Measurements from ENCODE around the gene DEFB125. TPM values are rescaled to one million over a fixed set of nuclear protein-coding genes. Genes with fewer than 3 reads are reported as not detected.

DEFB125 gene
- total RNA-seq, 1 experiment from 2014 or later, result not detected

- ChIA-PET CTCF (no interaction called here), RAD21 (ENCODE audit: low non-redundant PET in 1 of 2, low total read pairs in 2 of 2, uncharacterized antibody in 2 of 2, unreplicated experiment in 2 of 2) (no interaction called here), POLR2A (no interaction called here)
- BruUV-seq (replicated peaks), result no TSS peak
- H3K27ac ChIP-seq (ENCODE audit: low read depth, low read length), result no peak overlapping the region
- H2AFZ ChIP-seq (ENCODE audit: low read depth, low read length, poor library complexity, severe bottlenecking), result no peak overlapping the region
- ATAC-seq (no peak), DNase-seq (ENCODE audit: low read depth, low spot score) (no peak)
- no peaks in the 10 kb centered on the region for H3K36me3 ChIP-seq (ENCODE audit: control insufficient read depth in 1 of 2, insufficient read depth in 2 of 2, low read length in 2 of 2)
- no peak overlapping the region for H3K4me2 ChIP-seq (ENCODE audit: low read length)
- TF ChIP-seq, protein P1, sequence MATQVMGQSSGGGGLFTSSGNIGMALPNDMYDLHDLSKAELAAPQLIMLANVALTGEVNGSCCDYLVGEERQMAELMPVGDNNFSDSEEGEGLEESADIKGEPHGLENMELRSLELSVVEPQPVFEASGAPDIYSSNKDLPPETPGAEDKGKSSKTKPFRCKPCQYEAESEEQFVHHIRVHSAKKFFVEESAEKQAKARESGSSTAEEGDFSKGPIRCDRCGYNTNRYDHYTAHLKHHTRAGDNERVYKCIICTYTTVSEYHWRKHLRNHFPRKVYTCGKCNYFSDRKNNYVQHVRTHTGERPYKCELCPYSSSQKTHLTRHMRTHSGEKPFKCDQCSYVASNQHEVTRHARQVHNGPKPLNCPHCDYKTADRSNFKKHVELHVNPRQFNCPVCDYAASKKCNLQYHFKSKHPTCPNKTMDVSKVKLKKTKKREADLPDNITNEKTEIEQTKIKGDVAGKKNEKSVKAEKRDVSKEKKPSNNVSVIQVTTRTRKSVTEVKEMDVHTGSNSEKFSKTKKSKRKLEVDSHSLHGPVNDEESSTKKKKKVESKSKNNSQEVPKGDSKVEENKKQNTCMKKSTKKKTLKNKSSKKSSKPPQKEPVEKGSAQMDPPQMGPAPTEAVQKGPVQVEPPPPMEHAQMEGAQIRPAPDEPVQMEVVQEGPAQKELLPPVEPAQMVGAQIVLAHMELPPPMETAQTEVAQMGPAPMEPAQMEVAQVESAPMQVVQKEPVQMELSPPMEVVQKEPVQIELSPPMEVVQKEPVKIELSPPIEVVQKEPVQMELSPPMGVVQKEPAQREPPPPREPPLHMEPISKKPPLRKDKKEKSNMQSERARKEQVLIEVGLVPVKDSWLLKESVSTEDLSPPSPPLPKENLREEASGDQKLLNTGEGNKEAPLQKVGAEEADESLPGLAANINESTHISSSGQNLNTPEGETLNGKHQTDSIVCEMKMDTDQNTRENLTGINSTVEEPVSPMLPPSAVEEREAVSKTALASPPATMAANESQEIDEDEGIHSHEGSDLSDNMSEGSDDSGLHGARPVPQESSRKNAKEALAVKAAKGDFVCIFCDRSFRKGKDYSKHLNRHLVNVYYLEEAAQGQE (IDR thresholded peaks at IDR 0.05; ENCODE audit: low read depth), result no peak
- no peak for TF ChIP-seq ATF3 (IDR thresholded peaks at IDR 0.05)
- TF ChIP-seq EGR1 (IDR thresholded peaks at IDR 0.05; ENCODE audit: low read depth), result no peak
- TF ChIP-seq EZH2 (IDR thresholded peaks at IDR 0.05), result no peak
- TF ChIP-seq CEBPB (IDR thresholded peaks at IDR 0.05; ENCODE audit: low read depth), result no peak
- H3K4me1 ChIP-seq (ENCODE audit: control insufficient read depth in 1 of 2, insufficient read depth in 2 of 2, low read length in 2 of 2), result no peaks in the 10 kb centered on the region
- no peak overlapping the region for H3K4me3 ChIP-seq (replicated peaks in 1 of 2; ENCODE audit: low read depth in 1 of 2, low read length in 2 of 2)
- H3K27me3 ChIP-seq (ENCODE audit: insufficient read depth, low read length), result peaks cover 31% of the 10 kb centered on the region
- no peaks in the 10 kb centered on the region for H4K20me1 ChIP-seq (ENCODE audit: insufficient read depth)
- H3K9ac ChIP-seq (ENCODE audit: low read length), result no peak overlapping the region
- no peaks in the 10 kb centered on the region for H3K9me3 ChIP-seq (ENCODE audit: control insufficient read depth in 1 of 2, insufficient read depth in 1 of 2, low read depth in 1 of 2, low read length in 2 of 2)
- no peaks in the 10 kb centered on the region for H3K9me2 ChIP-seq (ENCODE audit: insufficient read depth)
- intact Hi-C loops (cut with micrococcal nuclease), result no loop called here
- H3K79me2 ChIP-seq (ENCODE audit: insufficient read depth, low read length), result no peaks in the 10 kb centered on the region
Measured at GRCh38 chr20:103456-103855, 16.0 kb downstream of the DEFB125 start.

GRCh38 chr20:112396-112795, 24.9 kb downstream of the DEFB125 start:
- POLR2A ChIA-PET, result no interaction called here
- intact Hi-C loops (cut with micrococcal nuclease), result no loop called here
- Histone ChIP-seq H3K9ac (ENCODE audit: low read length) (no peak overlapping the region), H3K4me1 (ENCODE audit: control insufficient read depth in 1 of 2, insufficient read depth in 2 of 2, low read length in 2 of 2) (no peaks in the 10 kb centered on the region), H3K27me3 (ENCODE audit: insufficient read depth, low read length) (0 out of 2 replicates have a peak, but pooled peaks cover 3% of the 10 kb centered on the region), H3K9me3 (ENCODE audit: control insufficient read depth in 1 of 2, insufficient read depth in 1 of 2, low read depth in 1 of 2, low read length in 2 of 2) (no peaks in the 10 kb centered on the region), H2AFZ (ENCODE audit: low read depth, low read length, poor library complexity, severe bottlenecking) (no peak overlapping the region), H3K36me3 (ENCODE audit: control insufficient read depth in 1 of 2, insufficient read depth in 2 of 2, low read length in 2 of 2) (no peaks in the 10 kb centered on the region), H3K4me3 (replicated peaks in 1 of 2; ENCODE audit: low read depth in 1 of 2, low read length in 2 of 2) (no peak overlapping the region), H3K27ac (ENCODE audit: low read depth, low read length) (no peak overlapping the region), H3K9me2 (ENCODE audit: insufficient read depth) (no peaks in the 10 kb centered on the region), H3K79me2 (ENCODE audit: insufficient read depth, low read length) (no peaks in the 10 kb centered on the region), H3K4me2 (ENCODE audit: low read length) (no peak overlapping the region), H4K20me1 (ENCODE audit: insufficient read depth) (no peaks in the 10 kb centered on the region)
- CTCF ChIA-PET, result no interaction called here
- RAD21 ChIA-PET (ENCODE audit: low non-redundant PET in 1 of 2, low total read pairs in 2 of 2, uncharacterized antibody in 2 of 2, unreplicated experiment in 2 of 2), result no interaction called here
- ATAC-seq (no peak), DNase-seq (ENCODE audit: low read depth, low spot score) (no peak)
- BruUV-seq (replicated peaks), result no TSS peak
- no peak for TF ChIP-seq EZH2 (IDR thresholded peaks at IDR 0.05)
- no peak for TF ChIP-seq CBX3 (IDR thresholded peaks at IDR 0.05; ENCODE audit: low read depth)
- TF ChIP-seq ELF1 (IDR thresholded peaks at IDR 0.05; ENCODE audit: borderline replicate concordance, low read depth), result no peak
- TF ChIP-seq SP1 (IDR thresholded peaks at IDR 0.05; ENCODE audit: low read depth), result no peak
- TF ChIP-seq CTCF (IDR thresholded peaks at IDR 0.05 in 2 of 3, conservative IDR thresholded peaks at IDR 0.05 in 1 of 3; ENCODE audit: borderline replicate concordance in 1 of 3, insufficient read depth in 1 of 3, low read depth in 2 of 3, low read length in 2 of 3), result no peak
- no peak for TF ChIP-seq CEBPB (IDR thresholded peaks at IDR 0.05; ENCODE audit: low read depth)
- no peak for TF ChIP-seq FOSL1 (IDR thresholded peaks at IDR 0.05; ENCODE audit: low read depth)
- no peak for TF ChIP-seq SRF (IDR thresholded peaks at IDR 0.05; ENCODE audit: low read depth)
- TF ChIP-seq YY1 (IDR thresholded peaks at IDR 0.05; ENCODE audit: extremely low read depth, insufficient replicate concordance, low read depth, low read length), result no peak
- no peak for TF ChIP-seq SIN3A (IDR thresholded peaks at IDR 0.05; ENCODE audit: low read depth)
- no peak for TF ChIP-seq EZH2phosphoT487 (IDR thresholded peaks at IDR 0.05; ENCODE audit: borderline replicate concordance)

All from HCT116 (cell line).